ENCODE results near the gene KLF6.

DNA sequence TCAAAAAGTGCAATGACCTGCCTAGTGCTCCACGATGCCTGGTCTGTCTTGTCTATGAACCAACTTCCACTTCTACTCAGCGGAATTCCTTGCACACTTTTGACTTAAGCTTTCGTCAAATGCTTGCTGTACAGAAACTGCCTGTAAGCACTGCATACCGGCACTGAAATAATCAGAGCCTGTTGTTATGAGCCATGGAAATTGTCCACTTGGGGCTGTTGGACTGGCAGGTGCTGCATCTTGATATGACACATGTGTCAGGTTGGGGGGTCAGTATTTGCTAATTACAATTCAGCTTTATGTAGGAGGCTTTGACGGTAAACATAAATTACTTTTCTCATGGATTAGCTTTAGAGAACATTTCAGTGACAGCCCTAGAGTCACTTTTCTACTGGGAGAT is 32.0 kb upstream of the KLF6 start:
- TF ChIP-seq, protein P1, sequence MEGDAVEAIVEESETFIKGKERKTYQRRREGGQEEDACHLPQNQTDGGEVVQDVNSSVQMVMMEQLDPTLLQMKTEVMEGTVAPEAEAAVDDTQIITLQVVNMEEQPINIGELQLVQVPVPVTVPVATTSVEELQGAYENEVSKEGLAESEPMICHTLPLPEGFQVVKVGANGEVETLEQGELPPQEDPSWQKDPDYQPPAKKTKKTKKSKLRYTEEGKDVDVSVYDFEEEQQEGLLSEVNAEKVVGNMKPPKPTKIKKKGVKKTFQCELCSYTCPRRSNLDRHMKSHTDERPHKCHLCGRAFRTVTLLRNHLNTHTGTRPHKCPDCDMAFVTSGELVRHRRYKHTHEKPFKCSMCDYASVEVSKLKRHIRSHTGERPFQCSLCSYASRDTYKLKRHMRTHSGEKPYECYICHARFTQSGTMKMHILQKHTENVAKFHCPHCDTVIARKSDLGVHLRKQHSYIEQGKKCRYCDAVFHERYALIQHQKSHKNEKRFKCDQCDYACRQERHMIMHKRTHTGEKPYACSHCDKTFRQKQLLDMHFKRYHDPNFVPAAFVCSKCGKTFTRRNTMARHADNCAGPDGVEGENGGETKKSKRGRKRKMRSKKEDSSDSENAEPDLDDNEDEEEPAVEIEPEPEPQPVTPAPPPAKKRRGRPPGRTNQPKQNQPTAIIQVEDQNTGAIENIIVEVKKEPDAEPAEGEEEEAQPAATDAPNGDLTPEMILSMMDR (IDR thresholded peaks at IDR 0.05) = no peak
- TF ChIP-seq POLR2A (IDR thresholded peaks at IDR 0.05) (no peak), EP300 (IDR thresholded peaks at IDR 0.05; ENCODE audit: low read depth) (no peak), POLR2AphosphoS5 (IDR thresholded peaks at IDR 0.05) (no peak)

All from transverse colon (tissue), 4 donors.